Kidney epithelial cell (primary cell): ENCODE data around the gene SUN2. TPM values are rescaled to one million over a fixed set of nuclear protein-coding genes. Genes with fewer than 3 reads are reported as not detected.
A peak's percentile ranks its signal among the peaks of the same experiment; 100 is the strongest.

Source experiments
- DNase-seq: peaks from one replicate; pipeline ENCODE4 v3.0.0-alpha.2; 2010; ENCODE audit warnings: low read depth
- H3K27me3 ChIP-seq: 2 replicates; pipeline ENCODE4 v1.6.0; 2011; ENCODE audit warnings: low read length; ENCODE audit not compliant: control insufficient read depth, insufficient read depth
- H3K36me3 ChIP-seq: 2 replicates; pipeline ENCODE4 v1.5.1; 2011; ENCODE audit warnings: low read length; ENCODE audit not compliant: control insufficient read depth, insufficient read depth
- H3K4me3 ChIP-seq: 2 replicates; pipeline ENCODE4 v1.5.1; 2011; ENCODE audit warnings: low read depth, mild to moderate bottlenecking, control low read depth, low read length
- CTCF ChIP-seq: IDR thresholded peaks from 2 replicates; pipeline ENCODE4 v1.5.1; 2011; ENCODE audit warnings: mild to moderate bottlenecking, moderate library complexity, low read length, control low read depth, inconsistent platforms; ENCODE audit not compliant: insufficient read depth, poor library complexity, severe bottlenecking
- total RNA-seq: library from RNA; depleted of rRNA; stranded (reverse); fragments of >200 nt; gene quantifications from 2 replicates; pipeline ENCODE4 v1.2.3, GENCODE V29; 2015

The SUN2 gene
- total RNA-seq, 1 donor from 2014 or later: 105 TPM

- H3K27me3 ChIP-seq: no peaks in the 10 kb centered on the region
- no peak for TF ChIP-seq CTCF
- DNase-seq: no peak
- H3K36me3 ChIP-seq: peaks cover 2% of the 10 kb centered on the region
- no peak overlapping the region for H3K4me3 ChIP-seq
These were observed 36.6 kb downstream of the SUN2 start for GRCh38 chr22:38719196-38719595.

GRCh38 chr22:38718414-38718813 is 37.4 kb downstream of the SUN2 start:
- H3K27me3 ChIP-seq: no peaks in the 10 kb centered on the region
- no peak overlapping the region for H3K4me3 ChIP-seq
- peak; percentile 70 for DNase-seq
- peak; percentile 78 for TF ChIP-seq CTCF
- H3K36me3 ChIP-seq: peaks cover 2% of the 10 kb centered on the region

GRCh38 chr22:38717244-38717643 is 38.6 kb downstream of the SUN2 start:
- TF ChIP-seq CTCF: no peak
- H3K36me3 ChIP-seq: peaks cover 2% of the 10 kb centered on the region

GRCh38 chr22:38716826-38717225 is 39.0 kb downstream of the SUN2 start:
- Histone ChIP-seq H3K4me3 (no peak overlapping the region), H3K36me3 (peaks cover 2% of the 10 kb centered on the region), H3K27me3 (no peaks in the 10 kb centered on the region)
- DNase-seq: no peak
- no peak for TF ChIP-seq CTCF

More at GRCh38 chr22:38717244-38717643, 38.6 kb downstream of the SUN2 start:
- Histone ChIP-seq H3K4me3 (no peak overlapping the region), H3K27me3 (no peaks in the 10 kb centered on the region)
- no peak for DNase-seq

GRCh38 chr22:38716271-38716670 is 39.5 kb downstream of the SUN2 start:
- H3K36me3 ChIP-seq: peaks cover 2% of the 10 kb centered on the region

GRCh38 chr22:38715852-38716251 is 39.9 kb downstream of the SUN2 start:
- TF ChIP-seq CTCF: no peak
- DNase-seq: no peak

More at GRCh38 chr22:38716271-38716670, 39.5 kb downstream of the SUN2 start:
- Histone ChIP-seq H3K27me3 (no peaks in the 10 kb centered on the region), H3K4me3 (no peak overlapping the region)
- no peak for TF ChIP-seq CTCF
- no peak for DNase-seq

More at GRCh38 chr22:38715852-38716251, 39.9 kb downstream of the SUN2 start:
- Histone ChIP-seq H3K27me3 (no peaks in the 10 kb centered on the region), H3K4me3 (no peak overlapping the region), H3K36me3 (peaks cover 2% of the 10 kb centered on the region)
